DMS 273 (cell line): ENCODE measurements around the gene VSTM1.

ENCODE experiments used
- DNase-seq: peaks from one replicate; lab custom pipeline; 2025; ENCODE audit not compliant: unreplicated experiment; lab: John Stamatoyannopoulos, UW

The VSTM1 gene

GRCh38 chr19:54013866-54014265 is 49.8 kb downstream of the VSTM1 start:
- DNase-seq, result no peak

GRCh38 chr19:54011507-54012211 is 52.0 kb downstream of the VSTM1 start:
- DNase-seq, result no peak

GRCh38 chr19:54010474-54010873 is 53.2 kb downstream of the VSTM1 start:
- no peak for DNase-seq

- no peak for DNase-seq
Measured at GRCh38 chr19:54009440-54009839, 54.3 kb downstream of the VSTM1 start.

- no peak for DNase-seq
Measured at GRCh38 chr19:54002495-54003315, 61.0 kb downstream of the VSTM1 start.

DNA sequence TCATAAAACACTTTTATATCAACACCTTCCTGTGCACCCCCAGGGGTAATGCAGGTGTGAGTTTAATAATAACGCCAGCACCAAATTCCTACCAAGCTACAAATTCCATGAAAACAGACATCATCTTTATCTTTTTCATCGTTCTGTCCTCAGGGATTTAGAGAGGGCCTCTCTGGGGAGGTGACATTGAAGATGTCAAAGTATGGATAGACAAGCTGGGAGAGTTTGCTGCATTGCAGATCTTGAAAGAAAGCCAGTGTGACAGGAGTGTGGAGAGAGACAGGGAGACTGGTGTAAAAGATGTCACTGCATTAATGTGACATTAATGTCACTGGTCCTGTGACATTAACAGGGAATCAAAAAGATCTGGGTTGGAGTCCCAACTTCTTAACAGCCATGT is 62.2 kb downstream of the VSTM1 start:
- DNase-seq, result no peak

GRCh38 chr19:53999694-54000093 is 64.0 kb downstream of the VSTM1 start:
- no peak for DNase-seq

DNA sequence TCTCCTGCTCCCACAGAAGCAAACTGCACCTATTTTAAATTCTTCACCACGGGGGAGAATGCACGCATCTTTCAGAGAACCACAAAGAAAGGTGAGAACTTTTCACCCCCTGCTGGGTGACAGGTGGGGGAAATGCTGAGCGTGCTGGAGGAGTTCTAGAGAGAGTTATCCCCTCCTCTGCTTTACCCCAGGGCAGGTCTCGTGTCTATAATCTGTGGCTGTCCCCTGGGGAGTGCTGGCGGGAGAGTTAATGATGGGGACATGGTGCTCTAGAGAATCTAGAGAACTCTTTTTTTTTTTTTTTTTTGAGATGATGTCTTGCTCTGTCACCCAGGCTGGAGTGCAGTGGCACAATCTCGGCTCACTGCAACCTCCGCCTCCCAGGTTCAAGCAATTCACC is 65.5 kb downstream of the VSTM1 start:
- DNase-seq, result no peak

DNA sequence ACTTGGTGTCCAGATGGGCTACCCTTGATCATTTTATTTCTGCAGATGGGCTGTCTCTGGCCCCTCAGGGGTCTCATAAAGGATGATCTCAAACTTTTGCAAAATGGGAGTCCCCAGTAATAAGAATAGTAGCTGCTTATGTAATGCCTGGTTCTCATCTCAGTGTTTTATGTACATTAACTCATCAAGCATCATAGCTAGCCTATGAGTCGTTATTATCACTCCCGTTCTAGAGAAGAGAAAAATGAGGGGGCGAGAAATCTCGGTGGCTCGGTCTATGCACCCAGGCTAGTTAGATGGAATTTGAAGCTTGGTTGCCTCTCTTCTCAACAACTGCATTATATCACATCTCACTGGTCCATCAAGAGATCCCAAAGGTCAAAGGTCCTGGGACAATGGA is 68.9 kb downstream of the VSTM1 start:
- DNase-seq, result no peak

DNA sequence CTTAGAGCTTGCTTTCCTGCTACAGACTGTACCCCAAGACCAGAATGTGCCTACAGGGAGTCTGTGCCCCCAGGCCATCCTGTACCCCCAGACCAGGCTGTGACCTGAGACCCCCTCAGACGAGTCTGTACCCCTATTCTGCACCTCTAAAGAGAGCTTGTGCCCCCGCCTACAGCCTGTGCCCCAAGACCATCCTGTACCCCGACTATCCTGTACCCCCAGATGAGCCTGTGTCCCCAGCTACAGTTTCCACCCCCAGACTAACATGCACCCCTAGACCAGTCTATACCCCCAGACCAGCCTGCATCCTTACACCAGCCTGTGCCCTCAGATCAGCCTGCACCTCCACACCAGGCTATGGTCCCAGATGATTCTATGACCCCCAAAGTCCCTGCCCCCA is 70.2 kb downstream of the VSTM1 start:
- DNase-seq, result no peak

DNA sequence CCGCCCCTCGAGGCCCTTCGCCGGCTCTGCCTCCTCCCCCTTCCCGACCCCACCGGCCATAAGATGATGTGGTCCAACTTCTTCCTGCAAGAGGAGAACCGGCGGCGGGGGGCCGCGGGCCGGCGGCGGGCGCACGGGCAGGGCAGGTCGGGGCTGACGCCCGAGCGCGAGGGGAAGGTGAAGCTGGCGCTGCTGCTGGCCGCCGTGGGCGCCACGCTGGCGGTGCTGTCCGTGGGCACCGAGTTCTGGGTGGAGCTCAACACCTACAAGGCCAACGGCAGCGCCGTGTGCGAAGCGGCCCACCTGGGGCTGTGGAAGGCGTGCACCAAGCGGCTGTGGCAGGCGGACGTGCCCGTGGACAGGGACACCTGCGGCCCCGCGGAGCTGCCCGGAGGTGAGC is 70.9 kb downstream of the VSTM1 start:
- DNase-seq, result no peak

DNA sequence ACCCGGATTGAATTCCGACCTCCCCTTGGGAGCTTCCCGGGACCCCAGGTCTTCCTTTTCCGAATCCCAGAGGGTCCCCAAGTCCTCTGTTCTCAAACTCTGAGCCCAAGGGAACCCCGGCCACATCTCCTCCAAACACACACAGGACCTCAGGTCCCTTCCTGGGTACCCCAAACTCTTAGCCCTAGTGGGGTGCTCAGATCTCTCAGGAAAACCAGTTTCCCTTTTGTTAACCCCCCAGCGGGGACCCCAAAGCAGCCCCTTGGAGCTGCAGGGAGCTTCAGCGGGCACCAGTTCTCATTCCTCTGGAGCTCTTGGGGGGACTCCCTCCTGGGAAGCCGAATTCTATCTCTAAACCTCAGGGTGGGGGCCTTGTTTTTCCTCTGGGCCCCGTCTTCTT is 71.5 kb downstream of the VSTM1 start:
- no peak for DNase-seq

DNA sequence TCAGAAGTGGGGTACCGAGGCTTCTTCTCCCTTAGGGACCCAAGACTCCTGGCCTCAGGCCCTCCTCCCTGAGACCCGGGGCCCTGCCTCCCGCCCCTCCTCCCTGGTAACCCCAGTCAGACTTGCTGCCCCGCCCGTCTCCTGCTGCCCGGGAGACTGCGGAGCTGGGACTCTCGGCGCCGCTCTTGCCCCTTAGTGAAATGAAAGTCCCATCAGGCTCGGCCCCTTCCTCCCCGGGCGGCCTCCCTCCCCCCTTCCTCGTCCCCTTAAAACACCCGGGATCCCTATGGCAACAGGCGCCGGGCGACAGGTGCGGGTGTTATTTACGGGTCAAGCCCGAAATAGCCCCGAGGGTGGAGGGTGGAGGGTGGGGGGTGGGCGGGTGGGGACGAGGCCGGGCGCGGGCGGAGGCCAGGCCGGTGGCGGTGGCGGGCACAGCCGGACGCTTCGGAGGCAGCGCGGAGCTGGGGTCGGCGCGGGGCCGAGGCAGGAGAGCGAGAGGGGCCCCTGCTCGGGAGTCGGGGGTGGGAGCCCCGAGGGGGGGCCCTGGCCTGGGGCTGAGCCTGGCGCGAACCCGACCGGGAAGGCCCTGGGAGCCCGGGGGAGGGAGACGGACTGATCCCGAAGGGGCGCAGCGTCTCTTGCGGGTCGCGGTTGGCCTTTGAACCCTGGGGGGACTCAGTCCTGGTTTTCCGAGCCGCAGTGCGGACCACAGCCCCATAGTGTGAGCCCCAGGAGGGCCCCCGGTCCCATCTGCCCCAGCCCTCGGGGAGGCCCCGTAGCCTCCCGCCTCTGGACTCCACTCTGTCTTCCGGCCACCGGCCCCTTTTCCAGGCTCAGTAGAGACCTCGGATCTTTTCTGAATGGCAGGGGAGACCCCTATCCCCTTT is 72.2 kb downstream of the VSTM1 start, which contains the start of gene CACNG6:
Gene CACNG6, plus strand, starts transcription at position 414 of the 890 bp plus-strand sequence. CDS start 1,241 bp downstream, outside the sequence.
- peak; percentile 44 for DNase-seq
